WTC11 (cell line): ENCODE data around the gene C10orf105. TPM values are rescaled to one million over a fixed set of nuclear protein-coding genes. Genes with fewer than 3 reads are reported as not detected.

Source experiments
- ATAC-seq: fragments of 200-7000 bp; cut with Tn5 transposase; 2 replicates; pipeline ENCODE4 v1.10.0; 2021; ENCODE audit warnings: mild to moderate bottlenecking, moderate library complexity
- CTCF ChIA-PET: fragments of 300-600 bp; sonication (Branson Sonifier 250); formaldehyde crosslinking; loops from one replicate; lab custom pipeline; 2021; ENCODE audit warnings: antibody characterized with exemption; lab: Charles Lee
- POLR2A ChIA-PET: fragments of 350-600 bp; sonication (Branson Sonifier 250); formaldehyde crosslinking; loops from one replicate; lab custom pipeline; 2021; ENCODE audit warnings: antibody characterized with exemption; lab: Charles Lee
- DNase-seq: peaks from one replicate; pipeline ENCODE4 v3.0.0; 2021; ENCODE audit warnings: low spot score
- H3K27ac Mint-ChIP-seq: 2 replicates; pipeline ENCODE4 v1.8.0; 2021; ENCODE audit warnings: mixed read lengths
- H3K27me3 Mint-ChIP-seq: 2 replicates; pipeline ENCODE4 v1.8.0; 2021; ENCODE audit warnings: low read depth, mild to moderate bottlenecking, moderate library complexity, mixed read lengths
- H3K36me3 Mint-ChIP-seq: 2 replicates; pipeline ENCODE4 v1.8.0; 2021; ENCODE audit warnings: mixed read lengths
- H3K4me1 Mint-ChIP-seq: 2 replicates; pipeline ENCODE4 v1.8.0; 2022; ENCODE audit warnings: mixed read lengths
- H3K4me3 Mint-ChIP-seq: 2 replicates; pipeline ENCODE4 v1.8.0; 2021; ENCODE audit warnings: mild to moderate bottlenecking, moderate library complexity, mixed read lengths
- H3K9me3 Mint-ChIP-seq: 2 replicates; pipeline ENCODE4 v1.8.0; 2021; ENCODE audit warnings: mixed read lengths
- CREM ChIP-seq: sonication (generic); formaldehyde crosslinking; IDR thresholded peaks from 2 replicates; pipeline ENCODE4 v1.8.1; 2022; ENCODE audit warnings: mild to moderate bottlenecking, missing genetic modification reagents, moderate library complexity
- ETV6 ChIP-seq: sonication (generic); formaldehyde crosslinking; IDR thresholded peaks from 2 replicates; pipeline ENCODE4 v1.8.1; 2022; ENCODE audit warnings: mild to moderate bottlenecking, missing genetic modification reagents
- FOXK1 ChIP-seq: sonication (generic); formaldehyde crosslinking; IDR thresholded peaks from 2 replicates; pipeline ENCODE4 v1.8.0; 2022; ENCODE audit warnings: mild to moderate bottlenecking, moderate library complexity, missing genetic modification reagents
- JAZF1 ChIP-seq: fragments of 250-450 bp; sonication (Bioruptor Pico); IDR thresholded peaks from 2 replicates; pipeline ENCODE4 v1.9.0; 2021; ENCODE audit warnings: moderate library complexity, mild to moderate bottlenecking, inconsistent platforms
- JUN ChIP-seq: sonication (generic); formaldehyde crosslinking; IDR thresholded peaks from 2 replicates; pipeline ENCODE4 v1.8.0; 2023; ENCODE audit warnings: mild to moderate bottlenecking, missing genetic modification reagents
- SMAD3 ChIP-seq: sonication (generic); formaldehyde crosslinking; IDR thresholded peaks from 2 replicates; pipeline ENCODE4 v1.8.0; 2022; ENCODE audit warnings: missing genetic modification reagents, mild to moderate bottlenecking, borderline replicate concordance
- TEAD1 ChIP-seq: sonication (generic); formaldehyde crosslinking; IDR thresholded peaks from 2 replicates; pipeline ENCODE4 v1.8.0; 2022; ENCODE audit warnings: mild to moderate bottlenecking, missing genetic modification reagents
- TEAD4 ChIP-seq: sonication (generic); formaldehyde crosslinking; IDR thresholded peaks from 2 replicates; pipeline ENCODE4 v1.8.0; 2022; ENCODE audit warnings: mild to moderate bottlenecking, missing genetic modification reagents
- ZNF232 ChIP-seq: sonication (generic); formaldehyde crosslinking; IDR thresholded peaks from 2 replicates; pipeline ENCODE4 v1.8.0; 2022; ENCODE audit warnings: mild to moderate bottlenecking, missing genetic modification reagents
- ZNF317 ChIP-seq: sonication (generic); formaldehyde crosslinking; IDR thresholded peaks from 2 replicates; pipeline ENCODE4 v1.8.1; 2023; ENCODE audit warnings: low read depth, mild to moderate bottlenecking, moderate library complexity, missing genetic modification reagents, borderline replicate concordance
- ZNF416 ChIP-seq: fragments of 250-450 bp; sonication (Bioruptor Pico); IDR thresholded peaks from 2 replicates; pipeline ENCODE4 v1.9.0; 2021; ENCODE audit warnings: mild to moderate bottlenecking, inconsistent platforms
- ZNF423 ChIP-seq: fragments of 250-450 bp; sonication (Bioruptor Pico); IDR thresholded peaks from 2 replicates; pipeline ENCODE4 v2.1.2; 2022; ENCODE audit warnings: mild to moderate bottlenecking, moderate library complexity
- ZNF671 ChIP-seq: fragments of 250-450 bp; sonication (Bioruptor Pico); IDR thresholded peaks from 2 replicates; pipeline ENCODE4 v1.8.0; 2021; ENCODE audit warnings: mild to moderate bottlenecking
- total RNA-seq: library from RNA; stranded (reverse); gene quantifications from 3 replicates; pipeline ENCODE4 v1.2.3, GENCODE V29; 2021
- TF ChIP-seq, protein P1 (sequence below): fragments of 250-450 bp; sonication (Bioruptor Pico); IDR thresholded peaks from 2 replicates; pipeline ENCODE4 v1.9.0; 2021; ENCODE audit warnings: moderate library complexity, mild to moderate bottlenecking, inconsistent platforms, borderline replicate concordance
- TF ChIP-seq, protein P2 (sequence below): sonication (generic); formaldehyde crosslinking; IDR thresholded peaks from 2 replicates; pipeline ENCODE4 v1.8.1; 2023; ENCODE audit warnings: mild to moderate bottlenecking, missing genetic modification reagents, borderline replicate concordance
- TF ChIP-seq, protein P3 (sequence below): sonication (generic); formaldehyde crosslinking; IDR thresholded peaks from 2 replicates; pipeline ENCODE4 v1.8.1; 2023; ENCODE audit warnings: mild to moderate bottlenecking, missing genetic modification reagents
- TF ChIP-seq, protein P4 (sequence below): sonication (generic); formaldehyde crosslinking; IDR thresholded peaks from 2 replicates; pipeline ENCODE4 v1.8.0; 2023; ENCODE audit warnings: mild to moderate bottlenecking, missing genetic modification reagents

C10orf105 gene
- total RNA-seq, 1 experiment from 2014 or later = 0.48 TPM

DNA sequence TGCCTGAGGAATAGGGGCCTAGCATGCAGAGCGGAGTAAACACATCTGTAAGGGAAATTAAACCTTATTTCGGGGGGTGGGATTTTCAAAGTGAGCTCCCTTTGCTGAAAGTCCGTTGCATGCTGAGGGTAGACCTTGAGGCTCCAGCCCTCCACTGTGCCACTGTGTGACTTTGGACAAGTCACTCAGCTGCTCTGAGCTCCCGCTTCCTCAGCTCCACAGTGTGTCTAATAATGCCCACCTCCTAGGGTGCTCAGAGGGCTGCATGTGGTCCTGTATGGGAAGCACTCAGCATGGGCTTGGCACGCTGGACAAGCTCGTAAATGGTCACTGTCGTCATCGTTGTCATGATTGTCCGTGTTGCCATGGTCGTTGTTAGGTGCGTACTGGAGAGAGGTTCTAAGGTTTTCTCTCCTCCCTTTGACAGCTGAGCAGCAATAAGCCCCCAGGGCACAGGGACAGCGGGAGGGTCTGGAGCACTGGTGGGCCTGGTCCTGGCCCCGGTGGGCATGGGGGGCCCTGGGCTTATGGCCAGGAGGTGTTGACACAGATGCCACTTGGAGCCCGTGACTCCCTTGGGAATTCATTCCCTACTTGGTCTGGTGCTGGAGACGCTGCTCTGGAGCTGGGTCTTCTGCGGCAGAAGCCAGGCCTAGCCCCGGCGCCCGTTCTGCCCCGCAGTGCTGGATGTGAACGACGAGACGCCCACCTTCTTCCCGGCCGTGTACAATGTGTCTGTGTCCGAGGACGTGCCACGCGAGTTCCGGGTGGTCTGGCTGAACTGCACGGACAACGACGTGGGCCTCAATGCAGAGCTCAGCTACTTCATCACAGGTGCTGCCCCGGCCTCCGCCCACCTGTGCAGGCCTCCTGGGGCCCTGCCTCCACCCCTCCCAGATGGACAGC lies 13.1 kb downstream of the C10orf105 start (continued):
- no peak for TF ChIP-seq ZNF416 (CRISPR knock-in tag)
- TF ChIP-seq CREM (CRISPR knock-in tag) = no peak

DNA sequence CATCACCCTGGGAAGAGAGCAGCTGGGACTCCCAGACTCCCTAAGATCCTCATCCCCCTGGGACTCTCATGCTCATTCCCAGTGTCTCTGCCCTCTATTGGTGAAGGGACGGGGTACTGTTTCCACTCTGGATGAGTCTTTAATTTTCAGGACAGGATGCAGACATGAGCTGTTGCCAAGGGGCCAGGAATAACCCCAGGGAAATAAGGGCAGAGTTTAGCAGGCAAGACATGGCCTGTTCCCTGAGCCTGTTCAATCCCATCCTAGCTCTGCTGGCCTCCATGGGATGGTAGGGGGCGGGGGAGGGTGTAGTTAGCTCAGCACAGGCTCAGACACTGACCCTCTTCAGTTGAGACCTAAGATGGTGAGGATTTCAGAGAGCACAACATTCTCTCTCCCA lies 14.0 kb downstream of the C10orf105 start:
- POLR2A ChIA-PET = no interaction called here
- Mint-ChIP-seq H3K36me3 (no peaks in the 10 kb centered on the region), H3K4me3 (no peak overlapping the region), H3K27me3 (no peaks in the 10 kb centered on the region; the same call in 1 of the 2 replicates), H3K9me3 (no peaks in the 10 kb centered on the region), H3K27ac (no peak overlapping the region), H3K4me1 (no peaks in the 10 kb centered on the region)
- ATAC-seq (no peak), DNase-seq (no peak)
- TF ChIP-seq TEAD1 (CRISPR knock-in tag) (no peak), ETV6 (CRISPR knock-in tag) (no peak), ZNF671 (CRISPR knock-in tag) (no peak), SMAD3 (CRISPR knock-in tag) (no peak), TEAD4 (no peak), JUN (CRISPR knock-in tag) (no peak), FOXK1 (CRISPR knock-in tag) (no peak), ZNF317 (CRISPR knock-in tag) (no peak)
- TF ChIP-seq, protein P1, sequence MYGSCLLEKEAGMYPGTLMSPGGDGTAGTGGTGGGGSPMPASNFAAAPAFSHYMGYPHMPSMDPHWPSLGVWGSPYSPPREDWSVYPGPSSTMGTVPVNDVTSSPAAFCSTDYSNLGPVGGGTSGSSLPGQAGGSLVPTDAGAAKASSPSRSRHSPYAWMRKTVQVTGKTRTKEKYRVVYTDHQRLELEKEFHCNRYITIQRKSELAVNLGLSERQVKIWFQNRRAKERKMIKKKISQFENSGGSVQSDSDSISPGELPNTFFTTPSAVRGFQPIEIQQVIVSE = no peak
- TF ChIP-seq, protein P2, sequence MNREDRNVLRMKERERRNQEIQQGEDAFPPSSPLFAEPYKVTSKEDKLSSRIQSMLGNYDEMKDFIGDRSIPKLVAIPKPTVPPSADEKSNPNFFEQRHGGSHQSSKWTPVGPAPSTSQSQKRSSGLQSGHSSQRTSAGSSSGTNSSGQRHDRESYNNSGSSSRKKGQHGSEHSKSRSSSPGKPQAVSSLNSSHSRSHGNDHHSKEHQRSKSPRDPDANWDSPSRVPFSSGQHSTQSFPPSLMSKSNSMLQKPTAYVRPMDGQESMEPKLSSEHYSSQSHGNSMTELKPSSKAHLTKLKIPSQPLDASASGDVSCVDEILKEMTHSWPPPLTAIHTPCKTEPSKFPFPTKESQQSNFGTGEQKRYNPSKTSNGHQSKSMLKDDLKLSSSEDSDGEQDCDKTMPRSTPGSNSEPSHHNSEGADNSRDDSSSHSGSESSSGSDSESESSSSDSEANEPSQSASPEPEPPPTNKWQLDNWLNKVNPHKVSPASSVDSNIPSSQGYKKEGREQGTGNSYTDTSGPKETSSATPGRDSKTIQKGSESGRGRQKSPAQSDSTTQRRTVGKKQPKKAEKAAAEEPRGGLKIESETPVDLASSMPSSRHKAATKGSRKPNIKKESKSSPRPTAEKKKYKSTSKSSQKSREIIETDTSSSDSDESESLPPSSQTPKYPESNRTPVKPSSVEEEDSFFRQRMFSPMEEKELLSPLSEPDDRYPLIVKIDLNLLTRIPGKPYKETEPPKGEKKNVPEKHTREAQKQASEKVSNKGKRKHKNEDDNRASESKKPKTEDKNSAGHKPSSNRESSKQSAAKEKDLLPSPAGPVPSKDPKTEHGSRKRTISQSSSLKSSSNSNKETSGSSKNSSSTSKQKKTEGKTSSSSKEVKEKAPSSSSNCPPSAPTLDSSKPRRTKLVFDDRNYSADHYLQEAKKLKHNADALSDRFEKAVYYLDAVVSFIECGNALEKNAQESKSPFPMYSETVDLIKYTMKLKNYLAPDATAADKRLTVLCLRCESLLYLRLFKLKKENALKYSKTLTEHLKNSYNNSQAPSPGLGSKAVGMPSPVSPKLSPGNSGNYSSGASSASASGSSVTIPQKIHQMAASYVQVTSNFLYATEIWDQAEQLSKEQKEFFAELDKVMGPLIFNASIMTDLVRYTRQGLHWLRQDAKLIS (CRISPR knock-in tag) = no peak
- TF ChIP-seq, protein P3, sequence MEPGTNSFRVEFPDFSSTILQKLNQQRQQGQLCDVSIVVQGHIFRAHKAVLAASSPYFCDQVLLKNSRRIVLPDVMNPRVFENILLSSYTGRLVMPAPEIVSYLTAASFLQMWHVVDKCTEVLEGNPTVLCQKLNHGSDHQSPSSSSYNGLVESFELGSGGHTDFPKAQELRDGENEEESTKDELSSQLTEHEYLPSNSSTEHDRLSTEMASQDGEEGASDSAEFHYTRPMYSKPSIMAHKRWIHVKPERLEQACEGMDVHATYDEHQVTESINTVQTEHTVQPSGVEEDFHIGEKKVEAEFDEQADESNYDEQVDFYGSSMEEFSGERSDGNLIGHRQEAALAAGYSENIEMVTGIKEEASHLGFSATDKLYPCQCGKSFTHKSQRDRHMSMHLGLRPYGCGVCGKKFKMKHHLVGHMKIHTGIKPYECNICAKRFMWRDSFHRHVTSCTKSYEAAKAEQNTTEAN = no peak
- CTCF ChIA-PET = interaction anchor here (0.8 to 5.9 kb wide), 22 partner anchors 10 to 802 kb away, joined by 3 to 158 read pairs (median 4); partner anchors contain the start of genes C10orf105, CDH23, SLC29A3 and VSIR

DNA sequence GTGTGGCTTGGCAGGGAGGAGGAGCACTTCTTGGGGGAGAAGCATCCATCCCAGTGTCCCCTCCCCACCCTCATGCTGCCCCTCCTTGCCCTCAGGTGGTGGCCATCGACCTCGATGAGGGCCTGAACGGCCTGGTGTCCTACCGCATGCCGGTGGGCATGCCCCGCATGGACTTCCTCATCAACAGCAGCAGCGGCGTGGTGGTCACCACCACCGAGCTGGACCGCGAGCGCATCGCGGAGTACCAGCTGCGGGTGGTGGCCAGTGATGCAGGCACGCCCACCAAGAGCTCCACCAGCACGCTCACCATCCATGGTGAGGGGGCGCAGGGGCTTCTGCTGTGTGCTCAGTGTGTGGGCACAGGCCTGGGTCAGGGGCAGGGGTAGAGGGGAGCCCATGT lies 14.8 kb downstream of the C10orf105 start:
- DNase-seq = no peak
- Mint-ChIP-seq H3K4me1 (no peaks in the 10 kb centered on the region), H3K27ac (no peak overlapping the region), H3K9me3 (no peaks in the 10 kb centered on the region), H3K27me3 (no peaks in the 10 kb centered on the region; the same call in 1 of the 2 replicates), H3K36me3 (no peaks in the 10 kb centered on the region), H3K4me3 (no peak overlapping the region)
- CTCF ChIA-PET = interaction anchor here (1.0 to 5.9 kb wide), 8 partner anchors 9 to 385 kb away, joined by 3 to 158 read pairs (median 6); partner anchors contain the start of genes CDH23 and SLC29A3
- POLR2A ChIA-PET = no interaction called here
- TF ChIP-seq ZNF232 (CRISPR knock-in tag) (no peak), JAZF1 (CRISPR knock-in tag) (no peak), ZNF423 (no peak)
- TF ChIP-seq, protein P4, sequence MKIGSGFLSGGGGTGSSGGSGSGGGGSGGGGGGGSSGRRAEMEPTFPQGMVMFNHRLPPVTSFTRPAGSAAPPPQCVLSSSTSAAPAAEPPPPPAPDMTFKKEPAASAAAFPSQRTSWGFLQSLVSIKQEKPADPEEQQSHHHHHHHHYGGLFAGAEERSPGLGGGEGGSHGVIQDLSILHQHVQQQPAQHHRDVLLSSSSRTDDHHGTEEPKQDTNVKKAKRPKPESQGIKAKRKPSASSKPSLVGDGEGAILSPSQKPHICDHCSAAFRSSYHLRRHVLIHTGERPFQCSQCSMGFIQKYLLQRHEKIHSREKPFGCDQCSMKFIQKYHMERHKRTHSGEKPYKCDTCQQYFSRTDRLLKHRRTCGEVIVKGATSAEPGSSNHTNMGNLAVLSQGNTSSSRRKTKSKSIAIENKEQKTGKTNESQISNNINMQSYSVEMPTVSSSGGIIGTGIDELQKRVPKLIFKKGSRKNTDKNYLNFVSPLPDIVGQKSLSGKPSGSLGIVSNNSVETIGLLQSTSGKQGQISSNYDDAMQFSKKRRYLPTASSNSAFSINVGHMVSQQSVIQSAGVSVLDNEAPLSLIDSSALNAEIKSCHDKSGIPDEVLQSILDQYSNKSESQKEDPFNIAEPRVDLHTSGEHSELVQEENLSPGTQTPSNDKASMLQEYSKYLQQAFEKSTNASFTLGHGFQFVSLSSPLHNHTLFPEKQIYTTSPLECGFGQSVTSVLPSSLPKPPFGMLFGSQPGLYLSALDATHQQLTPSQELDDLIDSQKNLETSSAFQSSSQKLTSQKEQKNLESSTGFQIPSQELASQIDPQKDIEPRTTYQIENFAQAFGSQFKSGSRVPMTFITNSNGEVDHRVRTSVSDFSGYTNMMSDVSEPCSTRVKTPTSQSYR (CRISPR knock-in tag) = no peak
- TF ChIP-seq, all 79 proteins: peak for 0
- no peak for ATAC-seq
